Heart left ventricle (tissue), 13 donors: Measurements from ENCODE around the gene EFEMP2.

ENCODE experiments used
- CTCF ChIP-seq, 12 donors: fragments of 200-600 bp; sonication (generic) in 4 of 12; IDR thresholded peaks; one replicate each; pipeline versions ENCODE4 v1.5.0 to v1.8.0; 2018 to 2022; ENCODE audit warnings: antibody characterized with exemption in 12 of 12, mild to moderate bottlenecking in 5 of 12
- POLR2A ChIP-seq, 2 donors: fragments of 450-650 bp; IDR thresholded peaks; one replicate each; pipeline ENCODE4 v1.6.1; 2017; ENCODE audit warnings: antibody characterized with exemption in 2 of 2, mild to moderate bottlenecking in 2 of 2, moderate library complexity in 2 of 2
- donor health status: ischemic (EF 13 %, LVEDD 7.1; RV severe dilation, severe dysfunction).
- donor health status: DM: no; HTN: yes; CAD: no.
- donor health status: DM: no; HTN: no; CAD: no.
- donor health status: ischemic (EF 25% LVEDD 6.9; RV normal size, moderate dysfunction).
- donor health status: ischemic (EF 25% LVEDD 5.7; RV mildly dilated, moderate dysfunction).
- donor health status: ischemic (EF 35%, LVEDD 5.7; RV mildly dilated, moderate dysfunction).
- donor health status: nonischemic (EF 11% LVEDD 7.7; RV severe dilation, severe dysfunction).
- donor health status: DM: yes; HTN: yes; CAD: no.
- donor health status: PGD.
- donor health status: ischemic (EF 29% LVEDD 5.4; RV normal size, mild dysfunction).
- donor health status: nonischemic (EF 23%, LVEDD 6.1; RV moderate dilation, normal function).

GRCh38 chr11:65882120-65883057 is 9.8 kb upstream of the EFEMP2 start:
- TF ChIP-seq CTCF (IDR thresholded peaks at IDR 0.05) (no peak), POLR2A (IDR thresholded peaks at IDR 0.05) (no peak)
